ENCODE results near the gene SCGB1A1. TPM values are rescaled to one million over a fixed set of nuclear protein-coding genes. Genes with fewer than 3 reads are reported as not detected.

The SCGB1A1 gene
- total RNA-seq, 1 donor from 2014 or later, result not detected

DNA sequence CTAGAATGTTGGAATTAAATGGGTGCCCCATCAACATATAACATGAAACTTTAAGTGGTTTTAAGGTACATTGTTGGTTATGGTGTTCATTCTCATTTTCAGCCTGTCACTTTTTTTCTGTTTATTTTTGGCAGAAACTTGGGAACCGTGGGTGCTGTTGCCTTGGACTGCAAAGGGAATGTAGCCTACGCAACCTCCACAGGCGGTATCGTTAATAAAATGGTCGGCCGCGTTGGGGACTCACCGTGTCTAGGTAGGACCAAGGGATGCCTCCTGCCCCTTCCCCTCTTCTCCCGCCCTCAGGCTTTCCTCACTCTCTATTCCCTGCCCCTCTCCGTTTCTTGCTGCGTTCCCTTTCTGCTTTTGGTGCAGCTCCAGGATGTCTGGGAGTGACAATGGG, 29.8 kb upstream of the SCGB1A1 start:
- no peak overlapping the region for H3K4me3 ChIP-seq
- H3K4me1 ChIP-seq, result no peaks in the 10 kb centered on the region
- no peaks in the 10 kb centered on the region for H3K79me2 ChIP-seq (ENCODE audit: low read depth)
- Mint-ChIP-seq H3K4me3 (no peak overlapping the region), H3K27ac (no peak overlapping the region), H3K4me1 (no peaks in the 10 kb centered on the region), H3K27me3 (ENCODE audit: insufficient read depth, low read depth) (peaks cover 6% of the 10 kb centered on the region), H3K9me3 (no peaks in the 10 kb centered on the region), H3K36me3 (no peaks in the 10 kb centered on the region)
- H3K9me3 ChIP-seq (ENCODE audit: low read depth), result no peaks in the 10 kb centered on the region
- no peak overlapping the region for H3K4me2 ChIP-seq
- no peak overlapping the region for H3K27ac ChIP-seq
- H4K20me1 ChIP-seq (ENCODE audit: low read depth), result no peaks in the 10 kb centered on the region
- no peak overlapping the region for H2AFZ ChIP-seq (replicated peaks)
- no peaks in the 10 kb centered on the region for H3K36me3 ChIP-seq
- DNase-seq (ENCODE audit: low spot score), result no peak
- TF ChIP-seq EZH2phosphoT487 (IDR thresholded peaks at IDR 0.05), result no peak
- TF ChIP-seq, protein P1, sequence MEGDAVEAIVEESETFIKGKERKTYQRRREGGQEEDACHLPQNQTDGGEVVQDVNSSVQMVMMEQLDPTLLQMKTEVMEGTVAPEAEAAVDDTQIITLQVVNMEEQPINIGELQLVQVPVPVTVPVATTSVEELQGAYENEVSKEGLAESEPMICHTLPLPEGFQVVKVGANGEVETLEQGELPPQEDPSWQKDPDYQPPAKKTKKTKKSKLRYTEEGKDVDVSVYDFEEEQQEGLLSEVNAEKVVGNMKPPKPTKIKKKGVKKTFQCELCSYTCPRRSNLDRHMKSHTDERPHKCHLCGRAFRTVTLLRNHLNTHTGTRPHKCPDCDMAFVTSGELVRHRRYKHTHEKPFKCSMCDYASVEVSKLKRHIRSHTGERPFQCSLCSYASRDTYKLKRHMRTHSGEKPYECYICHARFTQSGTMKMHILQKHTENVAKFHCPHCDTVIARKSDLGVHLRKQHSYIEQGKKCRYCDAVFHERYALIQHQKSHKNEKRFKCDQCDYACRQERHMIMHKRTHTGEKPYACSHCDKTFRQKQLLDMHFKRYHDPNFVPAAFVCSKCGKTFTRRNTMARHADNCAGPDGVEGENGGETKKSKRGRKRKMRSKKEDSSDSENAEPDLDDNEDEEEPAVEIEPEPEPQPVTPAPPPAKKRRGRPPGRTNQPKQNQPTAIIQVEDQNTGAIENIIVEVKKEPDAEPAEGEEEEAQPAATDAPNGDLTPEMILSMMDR (IDR thresholded peaks at IDR 0.05), result no peak
- no peak for TF ChIP-seq EZH2 (IDR thresholded peaks at IDR 0.05)
- no peaks in the 10 kb centered on the region for H3K27me3 ChIP-seq
- H3F3A ChIP-seq (ENCODE audit: low read depth), result peaks cover 4% of the 10 kb centered on the region
- no peak overlapping the region for H3K9ac ChIP-seq

DNA sequence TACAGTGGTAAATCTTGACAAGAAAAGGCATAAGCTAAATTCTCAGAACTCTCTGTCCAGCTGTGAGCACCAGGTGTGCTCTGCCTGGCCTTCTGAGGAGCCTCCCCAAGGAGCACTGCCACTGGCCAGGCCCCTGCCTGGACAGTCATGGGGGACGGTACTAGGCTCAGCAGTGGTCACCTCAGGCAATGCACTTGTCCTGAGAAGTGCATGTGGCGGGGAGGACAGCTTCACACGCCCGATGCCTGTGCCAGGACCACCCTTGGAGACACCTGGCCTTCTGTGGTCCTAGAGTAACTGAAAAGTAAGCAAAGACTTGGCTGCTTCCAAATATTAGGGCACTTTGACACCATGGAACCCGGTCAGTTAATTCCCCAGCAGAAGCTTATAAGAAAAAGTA, 28.6 kb upstream of the SCGB1A1 start:
- Histone ChIP-seq H3K4me2 (no peak overlapping the region), H3K9ac (no peak overlapping the region), H3F3A (ENCODE audit: low read depth) (peaks cover 10% of the 10 kb centered on the region), H3K36me3 (no peaks in the 10 kb centered on the region), H3K27ac (no peak overlapping the region), H3K79me2 (ENCODE audit: low read depth) (no peaks in the 10 kb centered on the region), H4K20me1 (ENCODE audit: low read depth) (peaks cover 4% of the 10 kb centered on the region), H2AFZ (replicated peaks) (no peak overlapping the region), H3K27me3 (no peaks in the 10 kb centered on the region), H3K4me3 (no peak overlapping the region), H3K4me1 (peaks cover 4% of the 10 kb centered on the region), H3K9me3 (ENCODE audit: low read depth) (no peaks in the 10 kb centered on the region)
- Mint-ChIP-seq H3K27ac (no peak overlapping the region), H3K9me3 (no peaks in the 10 kb centered on the region), H3K27me3 (ENCODE audit: insufficient read depth, low read depth) (peaks cover 8% of the 10 kb centered on the region), H3K4me1 (peaks cover 7% of the 10 kb centered on the region), H3K36me3 (no peaks in the 10 kb centered on the region), H3K4me3 (no peak overlapping the region)
- TF ChIP-seq, protein P1 (IDR thresholded peaks at IDR 0.05), result no peak
- TF ChIP-seq EZH2 (IDR thresholded peaks at IDR 0.05), result no peak
- TF ChIP-seq EZH2phosphoT487 (IDR thresholded peaks at IDR 0.05), result no peak
- no peak for DNase-seq (ENCODE audit: low spot score)

DNA sequence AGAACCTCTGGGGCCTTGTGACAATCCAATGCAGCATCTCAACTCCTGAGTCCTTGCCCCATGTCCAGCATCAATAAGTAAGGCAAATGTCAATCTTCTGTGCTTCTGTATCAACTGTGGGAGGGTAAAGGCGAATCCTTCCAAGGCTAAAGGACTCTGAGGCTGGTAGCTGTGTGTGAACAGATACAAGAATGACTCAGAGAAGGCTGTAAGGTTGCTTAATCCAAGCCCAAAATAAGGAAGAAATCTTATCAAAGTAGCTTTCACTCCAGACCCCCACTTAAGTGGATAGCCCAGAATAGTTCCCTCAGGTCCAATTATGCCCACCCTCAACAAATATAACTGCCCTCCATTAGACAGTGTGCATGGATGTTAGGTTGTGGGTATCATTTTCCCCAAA, 28.1 kb upstream of the SCGB1A1 start:
- Mint-ChIP-seq H3K27me3 (ENCODE audit: insufficient read depth, low read depth) (peaks cover 8% of the 10 kb centered on the region), H3K9me3 (no peaks in the 10 kb centered on the region), H3K36me3 (no peaks in the 10 kb centered on the region), H3K4me1 (peaks cover 10% of the 10 kb centered on the region), H3K4me3 (no peak overlapping the region), H3K27ac (no peak overlapping the region)
- peaks cover 5% of the 10 kb centered on the region for H3K4me1 ChIP-seq
- peaks cover 10% of the 10 kb centered on the region for H3F3A ChIP-seq (ENCODE audit: low read depth)
- peaks cover 4% of the 10 kb centered on the region for H4K20me1 ChIP-seq (ENCODE audit: low read depth)
- no peaks in the 10 kb centered on the region for H3K79me2 ChIP-seq (ENCODE audit: low read depth)
- no peak for DNase-seq (ENCODE audit: low spot score)
- H3K9ac ChIP-seq, result no peak overlapping the region
- H3K4me2 ChIP-seq, result no peak overlapping the region
- H3K27me3 ChIP-seq, result no peaks in the 10 kb centered on the region
- TF ChIP-seq EZH2 (IDR thresholded peaks at IDR 0.05) (no peak), EZH2phosphoT487 (IDR thresholded peaks at IDR 0.05) (no peak)
- TF ChIP-seq, protein P1 (IDR thresholded peaks at IDR 0.05), result no peak
- H3K27ac ChIP-seq, result no peak overlapping the region
- no peaks in the 10 kb centered on the region for H3K36me3 ChIP-seq
- H3K9me3 ChIP-seq (ENCODE audit: low read depth), result no peaks in the 10 kb centered on the region
- no peak overlapping the region for H2AFZ ChIP-seq (replicated peaks)
- H3K4me3 ChIP-seq, result no peak overlapping the region
